ENCODE results near the gene CERT1.
"Not testable (repeated sequence)": the region's sequence is repeated elsewhere in the genome, so short reads cannot be mapped to it uniquely, and the experiment has no call there.

CERT1 gene

GRCh38 chr5:75511435-75512382 lies at the start of gene CERT1, which contains the start of gene POLK:
CERT1 (minus strand) TSS chr5:75511629; CDS start chr5:75511207, 422 bp downstream.
POLK (plus strand) TSS chr5:75511891.
- DNase-seq: peak; percentile 96 to 100 (median 99)
- intact Hi-C loops (cut with DNase I): loop anchor here (2.0 to 5.0 kb wide), 2 partner anchors 175 to 206 kb away; partner anchors contain the start of genes HMGCR and POC5

- intact Hi-C loops (cut with DNase I); DNase-seq: not testable (repeated sequence)
Observed at GRCh38 chr5:75560655-75561054, 49.2 kb upstream of the CERT1 start.

- no peak for DNase-seq
- intact Hi-C loops (cut with DNase I): no loop called here
Observed at GRCh38 chr5:75558981-75559632, 47.7 kb upstream of the CERT1 start.

GRCh38 chr5:75558221-75558620 lies 46.8 kb upstream of the CERT1 start:
- intact Hi-C loops (cut with DNase I): no loop called here
- DNase-seq: no peak

DNA sequence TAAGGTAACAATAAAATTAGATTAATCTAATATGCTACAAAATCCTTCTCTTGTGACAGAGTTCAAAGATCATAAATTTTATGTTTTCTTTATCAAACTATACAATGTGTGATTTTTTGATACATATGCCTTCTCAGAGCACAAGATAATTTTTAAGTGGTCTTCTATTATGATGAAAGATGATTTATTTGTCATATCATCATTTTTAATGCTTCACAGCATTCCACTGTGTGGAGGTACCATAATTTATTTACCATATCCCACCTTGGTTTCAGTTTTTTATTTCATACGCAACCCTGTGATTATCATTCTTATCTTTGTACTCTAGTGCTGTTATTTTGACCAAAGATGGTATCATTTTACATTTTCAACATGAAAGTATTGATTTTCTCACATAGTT lies 41.9 kb upstream of the CERT1 start:
- intact Hi-C loops (cut with DNase I): no loop called here
- no peak for DNase-seq

- DNase-seq: no peak
Observed at GRCh38 chr5:75552764-75553163, 41.3 kb upstream of the CERT1 start.

GRCh38 chr5:75551471-75551870 lies 40.0 kb upstream of the CERT1 start:
- intact Hi-C loops (cut with DNase I): no loop called here
- DNase-seq: no peak

More at GRCh38 chr5:75552764-75553163, 41.3 kb upstream of the CERT1 start:
- intact Hi-C loops (cut with DNase I): no loop called here

DNA sequence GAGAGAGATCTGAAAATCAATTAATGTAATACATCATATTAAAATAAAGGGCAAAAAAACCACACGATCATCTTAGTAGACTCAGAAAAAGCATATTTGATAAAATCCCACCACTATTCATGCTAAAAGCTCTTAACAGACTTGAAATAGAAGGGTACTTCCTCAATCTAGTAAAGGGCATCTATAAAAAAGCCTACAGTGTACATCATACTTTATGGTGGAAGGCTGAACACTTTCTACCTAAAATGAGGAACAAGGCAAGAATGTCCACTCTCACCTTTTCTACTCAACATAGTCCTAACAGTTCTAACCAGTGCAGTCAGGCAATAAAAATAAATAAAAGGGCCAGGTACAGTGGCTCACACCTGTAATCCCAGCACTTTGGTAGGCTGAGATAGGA lies 39.2 kb upstream of the CERT1 start:
- DNase-seq: no peak
- intact Hi-C loops (cut with DNase I): no loop called here

DNA sequence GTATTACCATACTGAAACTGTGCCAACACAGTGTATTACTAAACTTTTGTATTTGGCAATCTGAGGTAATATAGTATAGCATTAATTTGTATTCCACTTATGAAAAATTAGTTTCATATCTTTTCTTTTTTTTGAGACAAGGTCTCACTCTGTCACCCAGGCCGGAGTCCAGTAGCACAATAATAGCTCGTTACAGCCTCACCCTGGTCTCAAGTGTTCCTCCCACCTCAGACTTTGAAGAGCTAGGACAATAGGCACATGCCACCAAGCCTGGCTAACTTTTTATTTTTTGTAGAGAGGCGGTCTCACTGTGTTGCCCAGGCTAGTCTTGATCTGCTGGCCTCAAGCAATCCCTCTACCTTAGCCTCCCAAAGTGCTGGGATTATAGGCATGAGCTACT lies 36.4 kb upstream of the CERT1 start:
- no peak for DNase-seq
- intact Hi-C loops (cut with DNase I): no loop called here

DNA sequence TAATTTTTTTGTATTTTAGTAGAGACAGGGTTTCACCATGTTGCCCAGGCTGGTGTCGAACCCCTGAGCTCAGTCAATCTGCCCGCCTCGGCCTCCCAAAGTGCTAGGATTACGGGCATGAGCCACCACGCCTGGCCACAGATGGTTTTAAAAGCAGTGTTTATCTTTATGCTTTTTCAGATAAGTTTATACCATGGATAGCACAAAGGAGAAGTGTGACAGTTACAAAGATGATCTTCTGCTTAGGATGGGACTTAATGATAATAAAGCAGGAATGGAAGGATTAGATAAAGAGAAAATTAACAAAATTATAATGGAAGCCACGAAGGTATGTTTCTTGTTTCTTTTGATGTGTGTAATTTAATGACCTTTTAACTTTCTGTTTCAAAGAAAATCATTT lies 35.4 kb upstream of the CERT1 start:
- DNase-seq: no peak
- intact Hi-C loops (cut with DNase I): no loop called here

- DNase-seq: no peak
Observed at GRCh38 chr5:75545131-75545530, 33.7 kb upstream of the CERT1 start.

DNA sequence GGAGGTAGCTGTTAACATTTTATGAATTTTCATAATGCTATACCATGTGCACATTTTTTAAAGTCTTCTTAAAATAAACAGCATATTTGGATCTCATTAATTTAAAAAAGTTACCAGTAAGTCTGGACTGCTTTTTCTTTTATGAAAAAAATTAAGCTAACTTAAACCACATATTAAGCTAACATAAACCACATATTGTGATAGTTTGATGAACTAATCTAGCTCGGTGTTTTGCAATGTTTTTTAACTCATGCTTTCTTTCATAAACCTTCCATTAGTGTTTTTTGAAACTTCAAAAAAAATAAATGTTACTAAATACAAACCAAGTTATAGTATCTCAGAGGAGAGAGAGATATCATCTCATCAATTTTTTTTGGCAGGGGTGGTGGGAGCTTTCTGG lies 26.8 kb upstream of the CERT1 start:
- DNase-seq: no peak
- intact Hi-C loops (cut with DNase I): no loop called here

More at GRCh38 chr5:75545131-75545530, 33.7 kb upstream of the CERT1 start:
- intact Hi-C loops (cut with DNase I): no loop called here

DNA sequence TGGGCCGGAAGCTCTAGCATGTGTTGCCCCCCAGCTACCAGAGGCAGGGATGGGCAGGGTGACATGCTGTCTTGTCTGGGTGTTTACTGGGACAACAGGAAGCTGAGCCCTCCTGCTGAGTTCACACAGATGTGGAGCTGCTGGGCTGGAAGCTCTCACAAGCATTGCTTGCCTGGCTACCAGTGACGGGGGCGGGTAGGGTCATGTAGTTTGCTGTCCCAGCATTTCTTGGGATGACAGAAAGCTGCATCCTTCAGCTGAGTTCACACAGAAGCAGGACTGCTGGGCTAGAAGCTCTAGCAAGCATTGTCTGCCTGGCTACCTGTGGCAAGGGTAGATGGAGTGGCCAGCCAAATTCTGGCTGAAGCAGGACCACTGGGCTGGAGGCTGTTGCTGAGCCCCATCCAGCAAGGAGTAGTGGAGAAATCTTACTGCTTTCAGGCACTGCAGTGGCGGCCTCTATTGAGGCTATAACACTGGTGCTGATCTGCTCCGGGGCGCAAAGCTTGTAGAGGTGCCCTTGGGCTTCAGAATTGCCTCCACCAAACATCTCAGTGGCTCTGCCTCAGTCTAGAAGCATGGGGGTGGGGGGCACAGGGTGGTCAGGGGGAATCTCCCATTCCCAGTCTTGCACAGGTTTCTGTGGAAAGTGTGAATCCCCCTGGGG lies 25.4 kb upstream of the CERT1 start:
- DNase-seq: no peak
- intact Hi-C loops (cut with DNase I): no loop called here

DNA sequence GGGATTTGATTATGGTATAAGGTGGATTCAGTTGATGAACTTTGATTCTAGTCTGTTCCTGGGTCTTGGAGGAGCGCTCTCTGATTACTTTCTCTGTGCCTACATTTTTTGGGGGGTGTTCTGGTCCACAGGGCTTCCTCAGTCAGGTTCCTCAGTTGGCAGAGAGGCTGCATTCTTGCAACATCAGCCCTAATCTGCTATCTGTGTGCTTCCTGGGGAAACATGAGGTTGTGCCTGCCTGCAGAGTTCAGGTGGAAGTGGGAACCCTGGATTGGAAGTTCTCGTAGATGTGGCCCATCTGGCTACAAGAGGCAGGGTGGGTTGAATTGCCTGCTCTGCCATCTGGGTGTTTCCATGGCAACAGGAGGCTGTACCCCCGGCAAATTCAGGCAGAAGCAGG lies 24.7 kb upstream of the CERT1 start:
- DNase-seq: no peak
- intact Hi-C loops (cut with DNase I): no loop called here

DNA sequence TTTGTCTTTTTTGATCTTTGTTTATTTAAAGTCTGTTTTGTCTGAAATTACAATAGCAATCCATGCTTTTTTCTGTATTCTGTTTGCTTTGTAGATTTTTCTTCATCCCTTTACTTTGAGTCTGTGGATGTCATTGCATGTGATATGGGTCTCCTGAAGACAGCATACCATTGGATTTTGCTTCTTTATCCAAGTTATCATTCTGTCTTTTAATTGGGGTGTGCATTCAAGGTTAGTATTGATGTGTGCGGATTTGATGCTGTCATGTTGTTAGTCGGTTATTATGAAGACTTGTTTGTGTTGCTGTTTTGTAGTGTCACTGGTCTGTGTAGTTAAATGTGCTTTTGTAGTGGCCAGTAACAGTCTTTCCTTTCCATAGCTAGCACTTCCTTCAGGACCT lies 23.3 kb upstream of the CERT1 start:
- no peak for DNase-seq
- intact Hi-C loops (cut with DNase I): no loop called here

DNA sequence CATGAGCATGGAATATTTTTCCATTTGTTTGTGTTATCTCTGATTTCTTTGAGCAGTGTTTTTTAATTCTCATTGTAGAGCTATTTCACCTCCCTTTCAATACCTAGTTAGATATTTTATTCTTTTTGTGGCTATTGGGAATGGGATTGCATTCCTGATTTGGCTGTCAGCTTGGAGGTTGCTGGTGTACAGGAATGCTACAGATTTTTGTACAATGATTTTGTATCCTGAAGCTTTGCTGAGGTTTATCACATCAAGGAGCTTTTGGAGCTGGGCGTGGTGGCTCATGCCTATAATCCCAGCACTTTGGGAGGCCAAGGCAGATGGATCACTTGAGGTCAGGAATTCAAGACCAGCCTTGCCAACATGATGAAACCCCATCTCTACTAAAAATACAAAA lies 22.3 kb upstream of the CERT1 start:
- intact Hi-C loops (cut with DNase I); DNase-seq: not testable (repeated sequence)

- DNase-seq: no peak
- intact Hi-C loops (cut with DNase I): no loop called here
Observed at GRCh38 chr5:75532190-75532589, 20.8 kb upstream of the CERT1 start.

- intact Hi-C loops (cut with DNase I): no loop called here
- no peak for DNase-seq
Observed at GRCh38 chr5:75529185-75529584, 17.8 kb upstream of the CERT1 start.

GRCh38 chr5:75526070-75526469 lies 14.6 kb upstream of the CERT1 start:
- DNase-seq: no peak
- intact Hi-C loops (cut with DNase I): no loop called here

GRCh38 chr5:75525344-75525743 lies 13.9 kb upstream of the CERT1 start:
- DNase-seq: no peak
- intact Hi-C loops (cut with DNase I): no loop called here

Data from head of caudate nucleus (tissue), 42 donors.